Endodermal cell (in vitro differentiated cells): Measurements from ENCODE around the gene NOD1. TPM values are rescaled to one million over a fixed set of nuclear protein-coding genes. Genes with fewer than 3 reads are reported as not detected.
A peak's percentile ranks its signal among the peaks of the same experiment; 100 is the strongest.

ENCODE experiments used
- DNase-seq: peaks from one replicate; pipeline ENCODE4 v3.0.0-alpha.2; 2017
- H3K27ac ChIP-seq: 2 replicates; pipeline ENCODE4 v1.5.1; 2013; ENCODE audit warnings: mild to moderate bottlenecking, low read depth, low read length, moderate library complexity
- H3K27me3 ChIP-seq: 2 replicates; pipeline ENCODE4 v1.6.1; 2013; ENCODE audit warnings: mild to moderate bottlenecking, low read length, moderate library complexity; ENCODE audit not compliant: insufficient read depth, control insufficient read depth, poor library complexity, severe bottlenecking
- H3K36me3 ChIP-seq: 2 replicates; pipeline ENCODE4 v1.7.0; 2013; ENCODE audit warnings: mild to moderate bottlenecking, low read length, moderate library complexity; ENCODE audit not compliant: control insufficient read depth, insufficient read depth
- H3K4me1 ChIP-seq: one replicate; pipeline ENCODE4 v1.7.0; 2013; ENCODE audit warnings: low read length; ENCODE audit not compliant: control insufficient read depth, insufficient read depth
- H3K4me3 ChIP-seq: 2 replicates; pipeline ENCODE4 v1.5.1; 2013; ENCODE audit warnings: mild to moderate bottlenecking, low read length, moderate library complexity
- H3K9ac ChIP-seq: 2 replicates; pipeline ENCODE4 v1.6.1; 2013; ENCODE audit warnings: mild to moderate bottlenecking, low read length, moderate library complexity; ENCODE audit not compliant: poor library complexity, severe bottlenecking; ENCODE audit errors: extremely low read depth
- H3K9me3 ChIP-seq: 2 replicates; pipeline ENCODE4 v1.6.1; 2013; ENCODE audit warnings: mild to moderate bottlenecking, low read length, moderate library complexity; ENCODE audit not compliant: control insufficient read depth
- H3K27ac Mint-ChIP-seq: 2 replicates; pipeline ENCODE4 v1.8.0; 2020; ENCODE audit warnings: mixed read lengths
- H3K27me3 Mint-ChIP-seq: 2 replicates; pipeline ENCODE4 v1.8.0; 2021; ENCODE audit warnings: mild to moderate bottlenecking, mixed read lengths; ENCODE audit not compliant: insufficient read depth
- H3K36me3 Mint-ChIP-seq: 2 replicates; pipeline ENCODE4 v1.8.0; 2020; ENCODE audit warnings: low read depth, mixed read lengths
- H3K4me1 Mint-ChIP-seq: 2 replicates; pipeline ENCODE4 v1.8.0; 2020; ENCODE audit warnings: mixed read lengths
- H3K4me3 Mint-ChIP-seq: 2 replicates; pipeline ENCODE4 v1.8.0; 2020; ENCODE audit warnings: mild to moderate bottlenecking, moderate library complexity, mixed read lengths
- H3K9me3 Mint-ChIP-seq: 2 replicates; pipeline ENCODE4 v1.8.0; 2020; ENCODE audit warnings: mild to moderate bottlenecking, mixed read lengths
- WGBS, 2 experiments: methylation state at CpG; one replicate each; pipeline versions ENCODE4 v1.1.5 to v1.1.7; 2013; ENCODE audit warnings: missing lambda C conversion rate in 2 of 2, mixed read lengths in 1 of 2; ENCODE audit not compliant: insufficient coverage in 1 of 2, insufficient read length in 1 of 2; 5-methylcytosine and 5-hydroxymethylcytosine counted together
- total RNA-seq, 2 donors: library from RNA; stranded (reverse); fragmentation: NEBNext Ultra II Directional in 1 of 2; extraction: Animal tissue kit (Norgen Biotek cat#: 25700) in 1 of 2; gene quantifications; 2 replicates in 1 of 2; 3 replicates in 1 of 2; pipeline ENCODE4 v1.2.1, GENCODE V29; 2021
- TF ChIP-seq, protein P1 (sequence below): fragments of 200-600 bp; sonication (generic); conservative IDR thresholded peaks from 2 replicates; pipeline ENCODE4 v1.5.0; 2021; ENCODE audit warnings: antibody characterized with exemption, mild to moderate bottlenecking

NOD1 gene
- total RNA-seq, 2 donors from 2014 or later: 3.3 to 3.4 TPM

DNA sequence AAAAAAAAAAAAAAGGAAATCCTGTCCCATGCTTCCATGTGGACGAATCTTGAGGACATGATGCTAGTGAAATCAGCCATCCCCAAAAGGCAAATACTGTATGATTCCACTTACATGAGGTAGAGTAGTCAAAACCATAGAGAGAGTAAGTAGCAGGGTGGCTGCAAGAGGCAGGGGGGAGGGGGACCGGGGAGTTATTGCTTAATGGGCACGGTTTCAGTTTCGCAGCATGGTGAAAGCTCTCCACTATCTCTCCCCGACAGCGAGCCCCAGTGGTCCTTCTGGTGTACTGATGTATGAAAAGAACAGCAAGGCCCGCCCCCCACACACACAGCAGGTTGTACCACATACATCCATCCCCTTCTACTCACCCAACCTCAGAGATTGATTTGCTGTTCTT lies 32.8 kb downstream of the NOD1 start:
- Histone ChIP-seq H3K27me3 (no peaks in the 10 kb centered on the region), H3K36me3 (no peaks in the 10 kb centered on the region), H3K9ac (no peak overlapping the region), H3K4me3 (no peak overlapping the region), H3K4me1 (no peaks in the 10 kb centered on the region), H3K27ac (no peak overlapping the region), H3K9me3 (no peaks in the 10 kb centered on the region)
- Mint-ChIP-seq H3K4me3 (no peak overlapping the region), H3K27me3 (no peaks in the 10 kb centered on the region), H3K9me3 (peaks cover 5% of the 10 kb centered on the region), H3K36me3 (peaks cover 5% of the 10 kb centered on the region), H3K27ac (no peak overlapping the region), H3K4me1 (no peaks in the 10 kb centered on the region)
- TF ChIP-seq, protein P1, sequence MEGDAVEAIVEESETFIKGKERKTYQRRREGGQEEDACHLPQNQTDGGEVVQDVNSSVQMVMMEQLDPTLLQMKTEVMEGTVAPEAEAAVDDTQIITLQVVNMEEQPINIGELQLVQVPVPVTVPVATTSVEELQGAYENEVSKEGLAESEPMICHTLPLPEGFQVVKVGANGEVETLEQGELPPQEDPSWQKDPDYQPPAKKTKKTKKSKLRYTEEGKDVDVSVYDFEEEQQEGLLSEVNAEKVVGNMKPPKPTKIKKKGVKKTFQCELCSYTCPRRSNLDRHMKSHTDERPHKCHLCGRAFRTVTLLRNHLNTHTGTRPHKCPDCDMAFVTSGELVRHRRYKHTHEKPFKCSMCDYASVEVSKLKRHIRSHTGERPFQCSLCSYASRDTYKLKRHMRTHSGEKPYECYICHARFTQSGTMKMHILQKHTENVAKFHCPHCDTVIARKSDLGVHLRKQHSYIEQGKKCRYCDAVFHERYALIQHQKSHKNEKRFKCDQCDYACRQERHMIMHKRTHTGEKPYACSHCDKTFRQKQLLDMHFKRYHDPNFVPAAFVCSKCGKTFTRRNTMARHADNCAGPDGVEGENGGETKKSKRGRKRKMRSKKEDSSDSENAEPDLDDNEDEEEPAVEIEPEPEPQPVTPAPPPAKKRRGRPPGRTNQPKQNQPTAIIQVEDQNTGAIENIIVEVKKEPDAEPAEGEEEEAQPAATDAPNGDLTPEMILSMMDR: peak; percentile 22
- DNase-seq: no peak
- WGBS, 2 experiments: 20 to 61% methylated on average over 1 to 7 of the region's 7 CpGs

- H3K27ac Mint-ChIP-seq: no peak overlapping the region
- Histone ChIP-seq H3K36me3 (no peaks in the 10 kb centered on the region), H3K4me1 (no peaks in the 10 kb centered on the region), H3K4me3 (no peak overlapping the region), H3K9me3 (no peaks in the 10 kb centered on the region), H3K27me3 (no peaks in the 10 kb centered on the region), H3K27ac (no peak overlapping the region), H3K9ac (no peak overlapping the region)
- 96% methylated on average over 16 to 21 of the region's 21 CpGs for WGBS, 2 experiments
- H3K27me3 Mint-ChIP-seq: peaks cover 4% of the 10 kb centered on the region
- H3K4me1 Mint-ChIP-seq: peaks cover 11% of the 10 kb centered on the region
- H3K4me3 Mint-ChIP-seq: no peak overlapping the region
- no peak for DNase-seq
- H3K9me3 Mint-ChIP-seq: peaks cover 16% of the 10 kb centered on the region
- TF ChIP-seq, protein P1: no peak
- peaks cover 18% of the 10 kb centered on the region for H3K36me3 Mint-ChIP-seq
These were observed 40.6 kb downstream of the NOD1 start for GRCh38 chr7:30437823-30438574.

DNA sequence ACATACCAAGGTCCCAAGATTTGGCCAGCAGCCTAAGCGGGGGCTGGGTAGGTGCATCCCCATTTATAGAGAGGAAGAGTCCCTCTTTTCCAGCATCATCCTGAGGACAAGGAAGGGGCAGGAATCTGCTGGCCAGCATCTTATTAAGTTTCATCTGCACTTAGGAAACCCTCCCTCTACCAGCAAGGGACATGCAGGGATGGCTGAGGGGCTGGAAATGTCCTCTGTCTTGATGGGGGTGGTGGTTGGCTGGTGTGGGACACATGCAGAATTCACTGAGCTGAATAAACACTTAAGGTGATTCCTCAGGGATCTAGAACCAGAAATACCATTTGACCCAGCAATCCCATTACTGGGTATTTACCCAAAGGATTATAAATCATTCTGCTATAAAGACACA lies 42.1 kb downstream of the NOD1 start:
- Mint-ChIP-seq H3K36me3 (peaks cover 18% of the 10 kb centered on the region), H3K4me1 (peaks cover 17% of the 10 kb centered on the region), H3K27me3 (peaks cover 4% of the 10 kb centered on the region), H3K9me3 (peaks cover 16% of the 10 kb centered on the region), H3K4me3 (no peak overlapping the region), H3K27ac (no peak overlapping the region)
- Histone ChIP-seq H3K27me3 (no peaks in the 10 kb centered on the region), H3K27ac (no peak overlapping the region), H3K36me3 (no peaks in the 10 kb centered on the region), H3K9ac (no peak overlapping the region), H3K9me3 (no peaks in the 10 kb centered on the region), H3K4me1 (peaks cover 4% of the 10 kb centered on the region), H3K4me3 (no peak overlapping the region)
- no peak for DNase-seq
- WGBS, 2 experiments: 92 to 100% methylated on average over 1 of the region's 1 CpG
- TF ChIP-seq, protein P1: no peak
